Stimulated activated CD4-positive, alpha-beta T cell treated with anti-CD3 and anti-CD28 coated beads, Interleukin-4, amount 100 ng/mL, for 4 hours (primary cell): ENCODE measurements around the gene AWAT2.
A peak's percentile ranks its signal among the peaks of the same experiment; 100 is the strongest.
"Not testable (repeated sequence)": the region's sequence is repeated elsewhere in the genome, so short reads cannot be mapped to it uniquely, and the experiment has no call there.

ENCODE experiments used
- DNase-seq, 2 experiments: peaks; one replicate each; pipeline ENCODE4 v3.0.0-alpha.2; 2020

Gene AWAT2

GRCh38 chrX:70039758-70040157, 10.0 kb downstream of the AWAT2 start:
- no peak for DNase-seq

GRCh38 chrX:70038951-70039350, 10.8 kb downstream of the AWAT2 start:
- DNase-seq, result no peak

GRCh38 chrX:70038515-70038914, 11.2 kb downstream of the AWAT2 start:
- no peak for DNase-seq

GRCh38 chrX:70034646-70035045, 15.1 kb downstream of the AWAT2 start:
- DNase-seq, result no peak

GRCh38 chrX:70033348-70034051, 16.2 kb downstream of the AWAT2 start:
- peak; percentile 1 to 4 for DNase-seq

- DNase-seq, result no peak
Measured at GRCh38 chrX:70032792-70033191, 16.9 kb downstream of the AWAT2 start.

- peak in 1 of 2 experiments; percentile 14 for DNase-seq
Measured at GRCh38 chrX:70030301-70030767, 19.4 kb downstream of the AWAT2 start.

- DNase-seq, result no peak
Measured at GRCh38 chrX:70029863-70030262, 19.9 kb downstream of the AWAT2 start.

GRCh38 chrX:70026851-70027200, 22.9 kb downstream of the AWAT2 start:
- no peak for DNase-seq

- no peak for DNase-seq
Measured at GRCh38 chrX:70026112-70026850, 23.5 kb downstream of the AWAT2 start.

- DNase-seq, result no peak
Measured at GRCh38 chrX:70025464-70025863, 24.3 kb downstream of the AWAT2 start.

- DNase-seq, result no peak
Measured at GRCh38 chrX:70022616-70023015, 27.1 kb downstream of the AWAT2 start.

- no peak for DNase-seq
Measured at GRCh38 chrX:70016513-70016912, 33.2 kb downstream of the AWAT2 start.

- no peak for DNase-seq
Measured at GRCh38 chrX:70013466-70014381, 36.0 kb downstream of the AWAT2 start.

- DNase-seq, result no peak
Measured at GRCh38 chrX:70012756-70013155, 37.0 kb downstream of the AWAT2 start.

GRCh38 chrX:70009970-70010369, 39.8 kb downstream of the AWAT2 start:
- DNase-seq, result no peak

GRCh38 chrX:70009049-70009448, 40.7 kb downstream of the AWAT2 start:
- DNase-seq, result no peak

- DNase-seq, result no peak
Measured at GRCh38 chrX:70007946-70008345, 41.8 kb downstream of the AWAT2 start.

- DNase-seq, result no peak
Measured at GRCh38 chrX:70001708-70002341, 47.9 kb downstream of the AWAT2 start.

- no peak for DNase-seq
Measured at GRCh38 chrX:70001269-70001668, 48.5 kb downstream of the AWAT2 start.

- not testable (repeated sequence) for DNase-seq
Measured at GRCh38 chrX:69998299-69998698, 51.4 kb downstream of the AWAT2 start.

- no peak for DNase-seq
Measured at GRCh38 chrX:69996113-69996468, 53.6 kb downstream of the AWAT2 start.
